Activated CD4-positive, alpha-beta T cell treated with anti-CD3 and anti-CD28 coated beads, Interleukin-2, amount 10 ng/mL, durations not matched to agents 7 days and 5 days (primary cell): ENCODE measurements around the gene PLEKHJ1. TPM values are rescaled to one million over a fixed set of nuclear protein-coding genes. Genes with fewer than 3 reads are reported as not detected.

Experiments used
- CTCF ChIA-PET: fragments of 350-600 bp; sonication (Branson Sonifier 250); formaldehyde crosslinking; loops from one replicate; lab custom pipeline; 2021; ENCODE audit warnings: antibody characterized with exemption; lab: Charles Lee
- POLR2A ChIA-PET: fragments of 350-600 bp; sonication (Branson Sonifier 250); formaldehyde crosslinking; loops from one replicate; lab custom pipeline; 2021; ENCODE audit warnings: antibody characterized with exemption; lab: Charles Lee
- DNase-seq: peaks from one replicate; pipeline ENCODE4 v3.0.0-alpha.2; 2020
- H3K27ac Mint-ChIP-seq: one replicate; pipeline ENCODE4 v1.8.0; 2021; ENCODE audit warnings: mild to moderate bottlenecking, moderate library complexity, mixed read lengths
- H3K27me3 Mint-ChIP-seq: one replicate; pipeline ENCODE4 v1.8.0; 2021; ENCODE audit warnings: mixed read lengths
- H3K36me3 Mint-ChIP-seq: one replicate; pipeline ENCODE4 v1.8.0; 2021; ENCODE audit warnings: low read depth, mixed read lengths
- H3K4me1 Mint-ChIP-seq: one replicate; pipeline ENCODE4 v1.8.0; 2021; ENCODE audit warnings: mixed read lengths
- H3K4me3 Mint-ChIP-seq: one replicate; pipeline ENCODE4 v1.8.0; 2021; ENCODE audit warnings: mild to moderate bottlenecking, moderate library complexity, mixed read lengths
- H3K9me3 Mint-ChIP-seq: one replicate; pipeline ENCODE4 v1.8.0; 2021; ENCODE audit warnings: mixed read lengths
- microRNA-seq: library from miRNA; unstranded; fragments of <30 nt; microRNA quantifications from one replicate; pipeline ENCODE4 v1.2.0, GENCODE V29; 2021; ENCODE audit warnings: borderline microRNAs expressed, borderline replicate concordance
- total RNA-seq, 2 experiments: library from RNA; stranded (reverse); gene quantifications; one replicate each; pipeline ENCODE4 v1.2.3, GENCODE V29; 2021

The PLEKHJ1 gene
- total RNA-seq, 2 experiments from 2014 or later: 56.2 to 71.9 TPM

GRCh38 chr19:2191456-2192310, 44.4 kb downstream of the PLEKHJ1 start:
- Mint-ChIP-seq H3K27me3 (no peaks in the 10 kb centered on the region), H3K4me1 (no peaks in the 10 kb centered on the region), H3K9me3 (no peaks in the 10 kb centered on the region), H3K36me3 (peaks cover 19% of the 10 kb centered on the region), H3K27ac (no peak overlapping the region), H3K4me3 (no peak overlapping the region)
- ChIA-PET POLR2A (no interaction called here), CTCF (no interaction called here)
- DNase-seq: no peak

- Mint-ChIP-seq H3K4me1 (no peaks in the 10 kb centered on the region), H3K27ac (no peak overlapping the region), H3K4me3 (no peak overlapping the region), H3K9me3 (no peaks in the 10 kb centered on the region), H3K27me3 (no peaks in the 10 kb centered on the region), H3K36me3 (peaks cover 20% of the 10 kb centered on the region)
- ChIA-PET POLR2A (no interaction called here), CTCF (no interaction called here)
- DNase-seq: no peak
These were observed 45.2 kb downstream of the PLEKHJ1 start for GRCh38 chr19:2190848-2191455.

GRCh38 chr19:2189880-2190279, 46.2 kb downstream of the PLEKHJ1 start:
- Mint-ChIP-seq H3K4me1 (no peaks in the 10 kb centered on the region), H3K9me3 (no peaks in the 10 kb centered on the region), H3K4me3 (no peak overlapping the region)

GRCh38 chr19:2188708-2189385, 47.3 kb downstream of the PLEKHJ1 start:
- ChIA-PET CTCF (no interaction called here), POLR2A (no interaction called here)
- Mint-ChIP-seq H3K4me1 (no peaks in the 10 kb centered on the region), H3K4me3 (no peak overlapping the region), H3K27ac (no peak overlapping the region), H3K9me3 (no peaks in the 10 kb centered on the region), H3K27me3 (no peaks in the 10 kb centered on the region), H3K36me3 (peaks cover 30% of the 10 kb centered on the region)
- DNase-seq: no peak

More at GRCh38 chr19:2189880-2190279, 46.2 kb downstream of the PLEKHJ1 start:
- DNase-seq: no peak
- CTCF ChIA-PET: no interaction called here
- Mint-ChIP-seq H3K27me3 (no peaks in the 10 kb centered on the region), H3K27ac (no peak overlapping the region), H3K36me3 (peaks cover 26% of the 10 kb centered on the region)
- POLR2A ChIA-PET: no interaction called here

- H3K27ac Mint-ChIP-seq: peak overlapping the region; percentile 57
- ChIA-PET POLR2A (no interaction called here), CTCF (interaction anchor here (0.6 to 1.4 kb wide), 4 partner anchors 10 to 156 kb away, joined by 3 read pairs; no protein-coding TSS in a partner anchor)
- peaks cover 20% of the 10 kb centered on the region for H3K36me3 Mint-ChIP-seq
- H3K4me1 Mint-ChIP-seq: no peaks in the 10 kb centered on the region
- H3K27me3 Mint-ChIP-seq: no peaks in the 10 kb centered on the region
- no peaks in the 10 kb centered on the region for H3K9me3 Mint-ChIP-seq
- DNase-seq: no peak
- no peak overlapping the region for H3K4me3 Mint-ChIP-seq
These were observed 49.0 kb downstream of the PLEKHJ1 start for GRCh38 chr19:2187159-2187558.

- no peaks in the 10 kb centered on the region for H3K4me1 Mint-ChIP-seq
- H3K4me3 Mint-ChIP-seq: no peak overlapping the region
- ChIA-PET CTCF (interaction anchor here (0.8 to 1.5 kb wide), 4 partner anchors 11 to 28 kb away, joined by 3 to 4 read pairs (median 3); no protein-coding TSS in a partner anchor), POLR2A (no interaction called here)
- no peaks in the 10 kb centered on the region for H3K27me3 Mint-ChIP-seq
- H3K27ac Mint-ChIP-seq: no peak overlapping the region
- H3K9me3 Mint-ChIP-seq: no peaks in the 10 kb centered on the region
- DNase-seq: no peak
- H3K36me3 Mint-ChIP-seq: peaks cover 17% of the 10 kb centered on the region
These were observed 49.9 kb downstream of the PLEKHJ1 start for GRCh38 chr19:2186071-2186846.

- Mint-ChIP-seq H3K27ac (no peak overlapping the region), H3K36me3 (peaks cover 14% of the 10 kb centered on the region), H3K4me1 (no peaks in the 10 kb centered on the region), H3K4me3 (no peak overlapping the region), H3K9me3 (no peaks in the 10 kb centered on the region), H3K27me3 (no peaks in the 10 kb centered on the region)
- CTCF ChIA-PET: interaction anchor here (0.8 to 1.5 kb wide), 3 partner anchors 16 to 29 kb away, joined by 3 to 4 read pairs (median 3); no protein-coding TSS in a partner anchor
- POLR2A ChIA-PET: no interaction called here
- DNase-seq: no peak
These were observed 50.4 kb downstream of the PLEKHJ1 start for GRCh38 chr19:2185734-2186070.

GRCh38 chr19:2184422-2184975, 51.6 kb downstream of the PLEKHJ1 start:
- no peak for DNase-seq
- peaks cover 16% of the 10 kb centered on the region for H3K36me3 Mint-ChIP-seq
- H3K4me1 Mint-ChIP-seq: peaks cover 1% of the 10 kb centered on the region
- H3K4me3 Mint-ChIP-seq: no peak overlapping the region
- no peaks in the 10 kb centered on the region for H3K9me3 Mint-ChIP-seq
- CTCF ChIA-PET: interaction anchor here (1.5 kb wide), 1 partner anchor 30 kb away, joined by 4 read pairs; no protein-coding TSS in a partner anchor
- POLR2A ChIA-PET: no interaction called here
- H3K27me3 Mint-ChIP-seq: no peaks in the 10 kb centered on the region
- H3K27ac Mint-ChIP-seq: no peak overlapping the region

Small RNAs within 50 kb of the gene (microRNA-seq; reads per million reads assigned to microRNA genes)
- 2.5 reads per million, percentile 9 among the genes with 10 or more reads in this experiment for gene MIR1227
- gene MIR4321: not detected

Other genes starting within 250 kb of the PLEKHJ1 start
- 10 to 100 TPM; 61.3 to 66.3 TPM for gene BTBD2, start 220.6 kb downstream of the PLEKHJ1 start, total RNA-seq
- 100 to 1,000 TPM; 198 to 228 TPM for gene MKNK2, start 185.1 kb downstream of the PLEKHJ1 start, total RNA-seq
- gene MOB3A, start 140.0 kb downstream of the PLEKHJ1 start, total RNA-seq: 100 to 1,000 TPM; 217 to 239 TPM
- gene IZUMO4, start 139.4 kb downstream of the PLEKHJ1 start, total RNA-seq: 1 to 10 TPM; 7.5 to 9.9 TPM
- 10 to 100 TPM; 95.7 to 95.8 TPM for gene AP3D1, start 84.8 kb downstream of the PLEKHJ1 start, total RNA-seq
- 10 to 100 TPM; 62.3 to 66.2 TPM for gene DOT1L, start 72.4 kb downstream of the PLEKHJ1 start, total RNA-seq
- 100 to 1,000 TPM; 142 to 151 TPM for gene SF3A2, start 495 bp upstream of the PLEKHJ1 start, total RNA-seq
- 1 to 10 TPM; 5.2 to 9.2 TPM for gene AMH, start 13.0 kb upstream of the PLEKHJ1 start, total RNA-seq
- gene JSRP1, start 20.1 kb upstream of the PLEKHJ1 start, total RNA-seq: under 1 TPM in 1 of 2 experiments, not detected in 1; 0.27 TPM
- under 1 TPM; 0.17 to 0.25 TPM for gene PEAK3, start 45.8 kb upstream of the PLEKHJ1 start, total RNA-seq
- under 1 TPM; 0.35 to 0.44 TPM for gene LINGO3, start 71.8 kb upstream of the PLEKHJ1 start, total RNA-seq
- 100 to 1,000 TPM; 105 to 114 TPM for gene LSM7, start 92.3 kb upstream of the PLEKHJ1 start, total RNA-seq
- gene SPPL2B, start 92.4 kb upstream of the PLEKHJ1 start, total RNA-seq: 10 to 100 TPM; 69.9 to 96.6 TPM
- not detected for gene TMPRSS9, start 123.9 kb upstream of the PLEKHJ1 start, total RNA-seq
- gene TIMM13, start 191.3 kb upstream of the PLEKHJ1 start, total RNA-seq: 10 to 100 TPM; 49.0 to 66.4 TPM
- 100 to 1,000 TPM; 101 to 113 TPM for gene LMNB2, start 220.6 kb upstream of the PLEKHJ1 start, total RNA-seq
- 10 to 100 TPM; 31.2 to 39.2 TPM for gene GADD45B, start 239.8 kb upstream of the PLEKHJ1 start, total RNA-seq